Measurements from ENCODE around the gene PLPP6.
A peak's percentile ranks its signal among the peaks of the same experiment; 100 is the strongest.
"Not testable (repeated sequence)": the region's sequence is repeated elsewhere in the genome, so short reads cannot be mapped to it uniquely, and the experiment has no call there.

The PLPP6 gene

DNA sequence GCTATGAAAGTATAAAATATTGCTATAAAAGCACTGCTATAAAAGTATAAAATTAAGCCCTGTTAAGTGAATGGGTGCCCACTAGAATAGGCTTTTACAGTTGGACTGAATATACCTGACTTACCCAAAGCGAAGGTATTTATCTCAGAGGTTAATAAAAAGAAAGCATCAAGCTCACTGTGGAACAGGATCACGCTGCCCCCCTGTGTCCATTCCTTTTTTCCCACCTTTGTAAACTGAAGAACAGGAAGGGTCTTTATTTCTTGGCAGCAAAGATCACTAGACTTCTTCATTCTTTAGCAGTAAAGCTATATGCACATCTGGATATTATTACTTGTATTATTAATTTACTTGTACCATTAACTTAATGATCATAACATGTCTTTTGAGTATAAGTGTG is 22.1 kb upstream of the PLPP6 start:
- H3K27ac Mint-ChIP-seq (ENCODE audit: low read depth): no peak overlapping the region
- H3K36me3 Mint-ChIP-seq (ENCODE audit: insufficient read depth): peaks cover 2% of the 10 kb centered on the region
- H3K9me3 Mint-ChIP-seq: no peaks in the 10 kb centered on the region
- no peak overlapping the region for H3K4me3 Mint-ChIP-seq
- ATAC-seq (replicated peaks; ENCODE audit: extremely low read depth, poor library complexity, severe bottlenecking) (no peak), DNase-seq (ENCODE audit: low spot score in 2 of 2) (peak; percentile 26 to 53)
- H3K27me3 Mint-ChIP-seq: no peaks in the 10 kb centered on the region
- H3K4me1 Mint-ChIP-seq: peaks cover 21% of the 10 kb centered on the region

DNA sequence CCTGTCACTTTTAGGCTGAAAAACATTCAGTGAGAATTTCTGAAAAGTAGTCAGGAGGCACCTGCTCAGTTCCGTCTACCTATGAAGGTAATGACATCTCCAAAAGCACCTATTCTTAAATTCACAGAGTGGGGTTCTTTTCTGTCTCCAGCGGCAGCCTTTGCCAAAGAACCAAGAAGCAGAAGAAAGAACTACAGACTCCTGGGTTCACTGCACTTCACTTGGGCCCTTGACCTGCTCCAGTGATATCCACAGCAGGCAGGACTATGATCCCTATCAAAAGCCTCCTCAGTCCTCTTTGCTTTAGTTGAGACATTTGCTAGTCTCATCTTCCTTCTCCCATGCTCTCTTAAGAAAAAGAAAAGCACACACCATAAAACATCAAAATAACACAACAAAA is 19.7 kb upstream of the PLPP6 start:
- H3K27ac Mint-ChIP-seq (ENCODE audit: low read depth): peak overlapping the region; percentile 23
- H3K9me3 Mint-ChIP-seq: no peaks in the 10 kb centered on the region
- H3K27me3 Mint-ChIP-seq: no peaks in the 10 kb centered on the region
- H3K4me1 Mint-ChIP-seq: peaks cover 21% of the 10 kb centered on the region
- no peak overlapping the region for H3K4me3 Mint-ChIP-seq
- H3K36me3 Mint-ChIP-seq (ENCODE audit: insufficient read depth): peaks cover 2% of the 10 kb centered on the region
- ATAC-seq (replicated peaks; ENCODE audit: extremely low read depth, poor library complexity, severe bottlenecking) (no peak), DNase-seq (ENCODE audit: low spot score in 2 of 2) (no peak)

- no peaks in the 10 kb centered on the region for H3K27me3 Mint-ChIP-seq
- peaks cover 4% of the 10 kb centered on the region for H3K36me3 Mint-ChIP-seq (ENCODE audit: insufficient read depth)
- H3K9me3 Mint-ChIP-seq: no peaks in the 10 kb centered on the region
- peak overlapping the region; percentile 85 for H3K27ac Mint-ChIP-seq (ENCODE audit: low read depth)
- peaks cover 29% of the 10 kb centered on the region for H3K4me1 Mint-ChIP-seq
- DNase-seq (ENCODE audit: low spot score in 2 of 2): peak in 1 of 2 donors; percentile 45
- peak overlapping the region; percentile 59 for H3K4me3 Mint-ChIP-seq
- peak; percentile 94 for ATAC-seq (replicated peaks; ENCODE audit: extremely low read depth, poor library complexity, severe bottlenecking)
Measured at GRCh38 chr9:4654084-4654483, 8.0 kb upstream of the PLPP6 start.

DNA sequence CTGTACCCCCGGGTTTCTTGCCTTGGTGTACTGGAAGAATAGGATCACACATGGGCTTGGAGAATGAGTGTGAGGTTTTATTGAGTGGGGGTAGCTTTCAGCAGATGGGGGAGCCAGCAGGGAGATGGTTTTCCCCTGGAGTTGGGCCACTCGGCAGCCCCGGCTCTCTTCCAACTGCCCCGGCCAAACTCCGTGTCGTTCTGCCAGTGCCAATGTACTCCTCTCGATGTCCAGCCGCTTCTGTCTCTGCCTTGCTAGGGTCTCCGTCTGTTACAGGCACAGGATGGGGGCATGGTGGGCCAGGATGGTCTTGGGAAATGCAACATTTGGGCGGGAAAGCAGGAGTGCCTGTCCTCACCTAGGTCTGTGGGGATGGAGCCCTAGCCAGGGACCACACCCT is 7.6 kb upstream of the PLPP6 start:
- Mint-ChIP-seq H3K4me1 (peaks cover 29% of the 10 kb centered on the region), H3K36me3 (ENCODE audit: insufficient read depth) (peaks cover 4% of the 10 kb centered on the region), H3K9me3 (no peaks in the 10 kb centered on the region), H3K27ac (ENCODE audit: low read depth) (peak overlapping the region; percentile 85), H3K27me3 (no peaks in the 10 kb centered on the region), H3K4me3 (peak overlapping the region; percentile 59)
- ATAC-seq (replicated peaks; ENCODE audit: extremely low read depth, poor library complexity, severe bottlenecking): no peak
- DNase-seq (ENCODE audit: low spot score in 2 of 2): no peak

DNA sequence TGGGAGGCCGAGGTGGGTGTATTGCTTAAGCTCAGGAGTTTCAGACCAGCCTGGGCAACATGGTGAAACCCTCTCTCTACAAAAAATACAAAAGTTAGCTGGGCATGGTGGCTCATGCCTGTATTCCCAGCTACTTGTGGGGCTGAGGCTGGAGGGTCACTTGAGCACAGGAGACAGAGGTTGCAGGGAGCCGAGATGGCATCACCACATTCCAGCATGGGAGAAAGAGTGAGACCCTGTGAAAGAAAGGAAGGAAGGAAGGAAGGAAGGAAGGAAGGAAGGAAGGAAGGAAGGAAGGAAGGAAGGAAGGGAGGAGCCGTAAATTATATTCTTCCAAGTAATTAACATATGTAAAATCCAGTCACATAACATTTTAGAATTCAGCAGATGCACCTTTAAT is 5.9 kb upstream of the PLPP6 start:
- not testable (repeated sequence) for H3K36me3 Mint-ChIP-seq (ENCODE audit: insufficient read depth); H3K9me3 Mint-ChIP-seq; H3K27ac Mint-ChIP-seq (ENCODE audit: low read depth); ATAC-seq (replicated peaks; ENCODE audit: extremely low read depth, poor library complexity, severe bottlenecking); H3K4me3 Mint-ChIP-seq; DNase-seq (ENCODE audit: low spot score in 2 of 2); H3K27me3 Mint-ChIP-seq
- H3K4me1 Mint-ChIP-seq: peaks cover 32% of the 10 kb centered on the region

DNA sequence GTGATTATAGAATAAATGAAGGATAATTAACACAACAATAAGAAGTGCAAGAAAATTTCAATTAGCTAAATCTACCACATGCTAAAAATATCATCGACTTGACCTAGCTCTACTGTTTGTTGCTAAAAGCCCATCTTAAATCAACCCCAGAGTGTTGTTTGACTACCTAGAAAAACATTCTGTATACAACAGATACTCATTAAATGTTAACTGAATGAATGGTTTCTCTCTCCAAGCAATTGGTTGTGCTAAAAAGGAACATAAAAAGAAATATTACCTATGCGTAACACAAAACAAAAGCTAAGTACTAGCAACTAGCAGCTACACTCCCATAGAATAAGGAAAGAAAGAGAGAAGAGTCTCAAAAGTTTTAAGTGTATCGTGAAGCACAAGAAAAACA is 5.5 kb upstream of the PLPP6 start:
- Mint-ChIP-seq H3K36me3 (ENCODE audit: insufficient read depth) (peaks cover 6% of the 10 kb centered on the region), H3K27me3 (no peaks in the 10 kb centered on the region)

GRCh38 chr9:4657426-4658159 is 4.5 kb upstream of the PLPP6 start:
- H3K27me3 Mint-ChIP-seq: no peaks in the 10 kb centered on the region

More for the DNA sequence above, 5.5 kb upstream of the PLPP6 start:
- Mint-ChIP-seq H3K9me3 (no peaks in the 10 kb centered on the region), H3K4me1 (peaks cover 37% of the 10 kb centered on the region), H3K27ac (ENCODE audit: low read depth) (no peak overlapping the region), H3K4me3 (no peak overlapping the region)
- DNase-seq (ENCODE audit: low spot score in 2 of 2) (no peak), ATAC-seq (replicated peaks; ENCODE audit: extremely low read depth, poor library complexity, severe bottlenecking) (no peak)

GRCh38 chr9:4660665-4661064 is 1.4 kb upstream of the PLPP6 start:
- not testable (repeated sequence) for H3K4me3 Mint-ChIP-seq; H3K27ac Mint-ChIP-seq (ENCODE audit: low read depth); H3K27me3 Mint-ChIP-seq; DNase-seq (ENCODE audit: low spot score in 2 of 2); H3K9me3 Mint-ChIP-seq; ATAC-seq (replicated peaks; ENCODE audit: extremely low read depth, poor library complexity, severe bottlenecking)
- H3K4me1 Mint-ChIP-seq: peaks cover 55% of the 10 kb centered on the region
- H3K36me3 Mint-ChIP-seq (ENCODE audit: insufficient read depth): peaks cover 16% of the 10 kb centered on the region

More at GRCh38 chr9:4657426-4658159, 4.5 kb upstream of the PLPP6 start:
- no peak for DNase-seq (ENCODE audit: low spot score in 2 of 2)
- no peak for ATAC-seq (replicated peaks; ENCODE audit: extremely low read depth, poor library complexity, severe bottlenecking)
- peaks cover 45% of the 10 kb centered on the region for H3K4me1 Mint-ChIP-seq
- no peak overlapping the region for H3K27ac Mint-ChIP-seq (ENCODE audit: low read depth)
- H3K36me3 Mint-ChIP-seq (ENCODE audit: insufficient read depth): peaks cover 12% of the 10 kb centered on the region
- H3K4me3 Mint-ChIP-seq: no peak overlapping the region
- no peaks in the 10 kb centered on the region for H3K9me3 Mint-ChIP-seq

- peak overlapping the region; percentile 97 for H3K27ac Mint-ChIP-seq (ENCODE audit: low read depth)
- no peak for DNase-seq (ENCODE audit: low spot score in 2 of 2)
- H3K4me3 Mint-ChIP-seq: peak overlapping the region; percentile 90
- H3K4me1 Mint-ChIP-seq: peaks cover 58% of the 10 kb centered on the region
- peaks cover 20% of the 10 kb centered on the region for H3K36me3 Mint-ChIP-seq (ENCODE audit: insufficient read depth)
- H3K9me3 Mint-ChIP-seq: no peaks in the 10 kb centered on the region
- no peaks in the 10 kb centered on the region for H3K27me3 Mint-ChIP-seq
- ATAC-seq (replicated peaks; ENCODE audit: extremely low read depth, poor library complexity, severe bottlenecking): no peak
Measured at GRCh38 chr9:4661165-4661564, 929 bp upstream of the PLPP6 start.

DNA sequence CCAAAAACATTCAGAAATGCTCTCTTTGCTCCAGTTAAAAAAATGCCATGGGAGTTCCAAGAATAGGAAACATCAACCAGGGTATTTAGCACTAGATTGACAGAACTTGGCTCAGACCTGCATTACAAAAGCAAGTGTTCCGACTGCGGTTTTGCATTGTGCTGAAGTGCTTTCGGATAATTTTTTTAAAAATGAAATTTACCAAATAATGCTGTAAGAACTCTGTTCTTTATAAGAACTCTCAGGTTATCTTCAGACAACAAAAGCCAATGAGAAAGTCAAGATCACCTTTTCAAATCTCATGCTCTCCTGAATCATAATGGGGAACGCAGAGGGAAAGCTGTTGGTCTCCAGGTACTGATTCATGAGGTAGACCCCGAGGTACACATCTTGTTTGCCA is 483 bp upstream of the PLPP6 start:
- H3K4me1 Mint-ChIP-seq: peaks cover 58% of the 10 kb centered on the region
- H3K9me3 Mint-ChIP-seq: no peaks in the 10 kb centered on the region
- peak overlapping the region; percentile 90 for H3K4me3 Mint-ChIP-seq
- ATAC-seq (replicated peaks; ENCODE audit: extremely low read depth, poor library complexity, severe bottlenecking) (peak; percentile 23), DNase-seq (ENCODE audit: low spot score in 2 of 2) (no peak)
- H3K36me3 Mint-ChIP-seq (ENCODE audit: insufficient read depth): peaks cover 20% of the 10 kb centered on the region
- H3K27me3 Mint-ChIP-seq: no peaks in the 10 kb centered on the region
- H3K27ac Mint-ChIP-seq (ENCODE audit: low read depth): peak overlapping the region; percentile 97

- Mint-ChIP-seq H3K36me3 (ENCODE audit: insufficient read depth) (peaks cover 22% of the 10 kb centered on the region), H3K27me3 (no peaks in the 10 kb centered on the region), H3K4me1 (peaks cover 69% of the 10 kb centered on the region), H3K9me3 (no peaks in the 10 kb centered on the region), H3K27ac (ENCODE audit: low read depth) (peak overlapping the region; percentile 97), H3K4me3 (peak overlapping the region; percentile 90)
- peak; percentile 35 for ATAC-seq (replicated peaks; ENCODE audit: extremely low read depth, poor library complexity, severe bottlenecking)
- no peak for DNase-seq (ENCODE audit: low spot score in 2 of 2)
Measured at GRCh38 chr9:4662989-4663792, 1.1 kb downstream of the PLPP6 start.

GRCh38 chr9:4663956-4664355 is 1.9 kb downstream of the PLPP6 start:
- H3K36me3 Mint-ChIP-seq (ENCODE audit: insufficient read depth): peaks cover 22% of the 10 kb centered on the region
- no peaks in the 10 kb centered on the region for H3K9me3 Mint-ChIP-seq
- peak overlapping the region; percentile 90 for H3K4me3 Mint-ChIP-seq
- peaks cover 69% of the 10 kb centered on the region for H3K4me1 Mint-ChIP-seq
- H3K27ac Mint-ChIP-seq (ENCODE audit: low read depth): peak overlapping the region; percentile 97
- DNase-seq (ENCODE audit: low spot score in 2 of 2): no peak
- no peaks in the 10 kb centered on the region for H3K27me3 Mint-ChIP-seq
- ATAC-seq (replicated peaks; ENCODE audit: extremely low read depth, poor library complexity, severe bottlenecking): no peak

DNA sequence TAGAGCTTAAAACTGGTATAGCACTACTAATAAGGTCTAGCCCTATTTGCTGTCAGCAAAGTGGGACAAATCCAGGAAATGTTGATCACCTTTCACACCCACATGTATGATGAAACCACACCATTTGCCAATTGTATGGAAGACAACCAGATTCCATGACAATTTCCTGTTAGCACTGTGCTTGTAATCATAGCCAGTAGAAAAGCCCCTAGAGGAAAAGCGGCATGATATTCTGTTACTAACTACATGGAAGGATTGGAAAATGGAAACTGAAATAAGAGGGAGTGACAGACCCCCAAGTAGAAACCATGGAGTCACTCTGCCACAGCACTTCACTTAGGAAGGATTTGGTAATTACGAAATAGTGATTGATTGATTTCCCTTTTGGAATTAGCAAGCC is 3.3 kb downstream of the PLPP6 start:
- no peaks in the 10 kb centered on the region for H3K9me3 Mint-ChIP-seq
- DNase-seq (ENCODE audit: low spot score in 2 of 2) (no peak), ATAC-seq (replicated peaks; ENCODE audit: extremely low read depth, poor library complexity, severe bottlenecking) (no peak)
- H3K4me3 Mint-ChIP-seq: peak overlapping the region; percentile 90
- no peaks in the 10 kb centered on the region for H3K27me3 Mint-ChIP-seq
- H3K36me3 Mint-ChIP-seq (ENCODE audit: insufficient read depth): peaks cover 20% of the 10 kb centered on the region
- peaks cover 69% of the 10 kb centered on the region for H3K4me1 Mint-ChIP-seq
- H3K27ac Mint-ChIP-seq (ENCODE audit: low read depth): peak overlapping the region; percentile 89
